ENCODE measurements around the gene ZNF710. TPM values are rescaled to one million over a fixed set of nuclear protein-coding genes. Genes with fewer than 3 reads are reported as not detected.

The ZNF710 gene
- total and polyA plus RNA-seq, 2 experiments from 2014 or later, result 15.9 to 18.2 TPM

- H3K9me2 ChIP-seq (ENCODE audit: insufficient read depth), result no peaks in the 10 kb centered on the region
- ATAC-seq, result no peak
- H3K4me3 Mint-ChIP-seq, result no peak overlapping the region
- no peak for TF ChIP-seq STAT1 (IDR thresholded peaks at IDR 0.05; ENCODE audit: unreplicated experiment)
- TF ChIP-seq JUNB (IDR thresholded peaks at IDR 0.05; ENCODE audit: unreplicated experiment), result no peak
- no peak for TF ChIP-seq ZNF462 (CRISPR knock-in tag; IDR thresholded peaks at IDR 0.05)
- no peak for TF ChIP-seq CREB1 (CRISPR knock-in tag; IDR thresholded peaks at IDR 0.05; ENCODE audit: low read depth)
- no peak for TF ChIP-seq ZNF114 (CRISPR knock-in tag; IDR thresholded peaks at IDR 0.05)
- TF ChIP-seq NANOG (IDR thresholded peaks at IDR 0.05; ENCODE audit: borderline replicate concordance), result no peak
- TF ChIP-seq ETS1 (IDR thresholded peaks at IDR 0.05), result no peak
- no peak for TF ChIP-seq ZNF331 (CRISPR knock-in tag; IDR thresholded peaks at IDR 0.05; ENCODE audit: low read depth)
- TF ChIP-seq EZH2 (IDR thresholded peaks at IDR 0.05; ENCODE audit: low read depth, unreplicated experiment), result no peak
- no peak for TF ChIP-seq POLR2AphosphoS5 (IDR thresholded peaks at IDR 0.05; ENCODE audit: low read depth)
- TF ChIP-seq CTCF (conservative IDR thresholded peaks at IDR 0.05; ENCODE audit: low read depth in 2 of 2), result no peak
- TF ChIP-seq EZH2phosphoT487 (IDR thresholded peaks at IDR 0.05; ENCODE audit: unreplicated experiment), result no peak
- no peak for TF ChIP-seq REST (IDR thresholded peaks at IDR 0.05; ENCODE audit: unreplicated experiment)
- no peak overlapping the region for H3K27ac ChIP-seq (ENCODE audit: low read depth)
- H3K4me1 ChIP-seq (ENCODE audit: insufficient read depth), result peaks cover 11% of the 10 kb centered on the region; the same call in 1 of the 2 replicates
- H3K4me2 ChIP-seq, result no peak overlapping the region
- H3K4me3 ChIP-seq, result no peak overlapping the region
- DNase-seq (ENCODE audit: low spot score), result no peak
- H3K36me3 Mint-ChIP-seq (ENCODE audit: low read depth), result no peaks in the 10 kb centered on the region
- no peaks in the 10 kb centered on the region for H3K36me3 ChIP-seq (ENCODE audit: insufficient read depth)
- peaks cover 6% of the 10 kb centered on the region; the same call in 1 of the 2 replicates for H3K79me2 ChIP-seq (replicated peaks; ENCODE audit: insufficient read depth)
- no peaks in the 10 kb centered on the region for H3K9me3 Mint-ChIP-seq
- H3K27me3 ChIP-seq (ENCODE audit: insufficient read depth), result no peaks in the 10 kb centered on the region
- 0 out of 2 replicates have a peak, but pooled peaks cover 4% of the 10 kb centered on the region for H3F3A ChIP-seq (replicated peaks; ENCODE audit: low read depth)
- H2AFZ ChIP-seq, result no peak overlapping the region
- H3K27ac Mint-ChIP-seq, result peak overlapping the region; percentile 27
- peaks cover 67% of the 10 kb centered on the region for H3K4me1 Mint-ChIP-seq
- peaks cover 13% of the 10 kb centered on the region for H3K27me3 Mint-ChIP-seq (ENCODE audit: insufficient read depth, low read depth, poor library complexity)
- no peaks in the 10 kb centered on the region for H4K20me1 ChIP-seq (replicated peaks; ENCODE audit: insufficient read depth)
These were observed 37.0 kb downstream of the ZNF710 start for GRCh38 chr15:90037961-90038631.
